H1 (cell line): ENCODE data around the gene CSNK2A3. TPM values are rescaled to one million over a fixed set of nuclear protein-coding genes. Genes with fewer than 3 reads are reported as not detected.

Experiments
- CTCF ChIA-PET: fragments of 300-600 bp; sonication (Branson Sonifier 250); formaldehyde crosslinking; loops from one replicate; lab custom pipeline; 2021; ENCODE audit not compliant: partially characterized antibody; lab: Charles Lee
- POLR2A ChIA-PET: fragments of 300-600 bp; sonication (Branson Sonifier 250); formaldehyde crosslinking; loops from one replicate; lab custom pipeline; 2021; ENCODE audit warnings: inconsistent platforms; ENCODE audit not compliant: partially characterized antibody; lab: Charles Lee
- DNase-seq, 2 experiments: peaks; one replicate each; pipeline versions ENCODE4 v3.0.0 to v3.0.0-alpha.2; 2010 to 2022; ENCODE audit warnings: low spot score in 2 of 2, low read depth in 1 of 2, mixed read lengths in 1 of 2
- FAIRE-seq: peaks from 2 replicates; lab custom pipeline; 2011; peaks lifted over from hg19 to GRCh38; lab: Jason Lieb, UNC
- H2AFZ ChIP-seq: 2 replicates; pipeline ENCODE4 v1.8.1; 2012; ENCODE audit warnings: low read length, inconsistent platforms
- H2AK5ac ChIP-seq: 2 replicates; pipeline ENCODE4 v1.6.1; 2013; ENCODE audit warnings: low read depth, low read length
- H2BK120ac ChIP-seq: replicated peaks from 2 replicates; pipeline ENCODE3; 2013; ENCODE audit warnings: low read depth, low read length, inconsistent platforms
- H2BK12ac ChIP-seq: 2 replicates; pipeline ENCODE4 v1.6.1; 2013; ENCODE audit warnings: low read depth, low read length
- H2BK15ac ChIP-seq: 2 replicates; pipeline ENCODE4 v1.6.1; 2013; ENCODE audit warnings: low read length
- H2BK20ac ChIP-seq: 2 replicates; pipeline ENCODE4 v1.6.1; 2013; ENCODE audit warnings: low read length
- H2BK5ac ChIP-seq: 2 replicates; pipeline ENCODE4 v1.6.1; 2013; ENCODE audit warnings: low read depth, low read length
- H3K14ac ChIP-seq: 2 replicates; pipeline ENCODE4 v1.6.1; 2013; ENCODE audit warnings: inconsistent platforms; ENCODE audit not compliant: insufficient read length
- H3K18ac ChIP-seq: 2 replicates; pipeline ENCODE4 v1.6.1; 2013; ENCODE audit warnings: low read length; ENCODE audit errors: extremely low read depth
- H3K23ac ChIP-seq: 2 replicates; pipeline ENCODE4 v1.6.1; 2013; ENCODE audit warnings: inconsistent platforms; ENCODE audit not compliant: insufficient read length
- H3K23me2 ChIP-seq: 2 replicates; pipeline ENCODE4 v1.6.1; 2013; ENCODE audit warnings: low read depth, low read length
- H3K27ac ChIP-seq: 2 replicates; pipeline ENCODE4 v1.6.1; 2011; ENCODE audit warnings: low read depth, low read length, inconsistent platforms
- H3K27me3 ChIP-seq, 4 experiments: replicated peaks in 1 of 4; 1 replicate in 1 of 4; 2 replicates in 3 of 4; pipeline versions ENCODE4 v1.6.1 to v1.8.1; 2011 to 2013; ENCODE audit warnings: low read length in 3 of 4, mild to moderate bottlenecking in 3 of 4, inconsistent platforms in 2 of 4, mixed read lengths in 2 of 4, moderate library complexity in 1 of 4; ENCODE audit not compliant: control insufficient read depth in 3 of 4, insufficient read depth in 3 of 4; ENCODE audit errors: extremely low read depth in 1 of 4
- H3K36me3 ChIP-seq, 4 experiments: 2 replicates each; pipeline versions ENCODE4 v1.6.1 to v1.8.1; 2011 to 2013; ENCODE audit warnings: mild to moderate bottlenecking in 4 of 4, low read length in 3 of 4, moderate library complexity in 2 of 4, control low read depth in 1 of 4, inconsistent platforms in 1 of 4; ENCODE audit not compliant: insufficient read depth in 4 of 4, control insufficient read depth in 2 of 4
- H3K4ac ChIP-seq: replicated peaks from 2 replicates; pipeline ENCODE3; 2013; ENCODE audit warnings: low read length, low read depth, mixed read lengths, inconsistent platforms; ENCODE audit not compliant: insufficient read length
- H3K4me1 ChIP-seq, 4 experiments: replicated peaks in 1 of 4; 1 replicate in 1 of 4; 2 replicates in 3 of 4; pipeline versions ENCODE4 v1.6.1 to v1.8.1; 2011 to 2013; ENCODE audit warnings: low read length in 3 of 4, inconsistent platforms in 2 of 4, mixed read lengths in 1 of 4; ENCODE audit not compliant: insufficient read depth in 4 of 4, control insufficient read depth in 3 of 4
- H3K4me2 ChIP-seq, 2 experiments: 2 replicates each; pipeline versions ENCODE4 v1.6.1 to v1.8.1; 2011 to 2013; ENCODE audit warnings: low read depth in 2 of 2, low read length in 2 of 2, control low read depth in 1 of 2, inconsistent platforms in 1 of 2, mild to moderate bottlenecking in 1 of 2; ENCODE audit not compliant: insufficient read depth in 1 of 2
- H3K4me3 ChIP-seq, 4 experiments: fragments of 200-600, 300-600 bp in 1 of 4; sonication (generic), shearing (Covaris generic), sonication (Bioruptor Twin) in 1 of 4; 2 replicates each; pipeline versions ENCODE4 v1.5.1 to v1.8.1; 2011 to 2016; ENCODE audit warnings: low read length in 4 of 4, low read depth in 3 of 4, control low read depth in 2 of 4, inconsistent platforms in 2 of 4, mild to moderate bottlenecking in 2 of 4, mixed read lengths in 1 of 4, moderate library complexity in 1 of 4; ENCODE audit not compliant: insufficient read depth in 2 of 4; ENCODE audit errors: extremely low read depth in 1 of 4
- H3K56ac ChIP-seq: replicated peaks from 2 replicates; pipeline ENCODE3; 2013; ENCODE audit warnings: low read depth, mild to moderate bottlenecking, mixed read lengths, low read length, inconsistent platforms; ENCODE audit not compliant: insufficient read length
- H3K79me1 ChIP-seq: 2 replicates; pipeline ENCODE4 v1.6.1; 2013; ENCODE audit warnings: low read depth, low read length, control low read depth
- H3K79me2 ChIP-seq, 2 experiments: 2 replicates each; pipeline versions ENCODE4 v1.6.1 to v1.8.1; 2012 to 2013; ENCODE audit warnings: low read length in 2 of 2, mild to moderate bottlenecking in 2 of 2, inconsistent platforms in 1 of 2; ENCODE audit not compliant: insufficient read depth in 2 of 2, control insufficient read depth in 1 of 2
- H3K9ac ChIP-seq, 4 experiments: replicated peaks in 1 of 4; 1 replicate in 1 of 4; 2 replicates in 3 of 4; pipeline versions ENCODE4 v1.6.1 to v1.8.1; 2011 to 2013; ENCODE audit warnings: low read depth in 3 of 4, low read length in 3 of 4, control low read depth in 2 of 4, mild to moderate bottlenecking in 2 of 4, moderate library complexity in 2 of 4, inconsistent platforms in 1 of 4; ENCODE audit errors: extremely low read depth in 1 of 4
- H3K9me3 ChIP-seq, 2 experiments: 2 replicates each; pipeline versions ENCODE4 v1.6.1 to v1.8.1; 2012 to 2013; ENCODE audit warnings: mild to moderate bottlenecking in 2 of 2, moderate library complexity in 2 of 2, control low read depth in 1 of 2, inconsistent platforms in 1 of 2, low read depth in 1 of 2, low read length in 1 of 2, mixed read lengths in 1 of 2; ENCODE audit not compliant: insufficient read depth in 2 of 2
- H4K20me1 ChIP-seq, 2 experiments: replicated peaks in 1 of 2; 2 replicates each; pipeline versions ENCODE3 to v1.8.1; 2011 to 2013; ENCODE audit warnings: inconsistent platforms in 2 of 2, low read length in 2 of 2, mild to moderate bottlenecking in 1 of 2; ENCODE audit not compliant: insufficient read depth in 2 of 2, control insufficient read depth in 1 of 2
- H4K5ac ChIP-seq: 2 replicates; pipeline ENCODE4 v1.6.1; 2013; ENCODE audit warnings: low read length, low read depth, mixed read lengths, inconsistent platforms; ENCODE audit not compliant: insufficient read length
- H4K8ac ChIP-seq: 2 replicates; pipeline ENCODE4 v1.8.0; 2013; ENCODE audit warnings: mild to moderate bottlenecking, moderate library complexity, low read length, inconsistent platforms; ENCODE audit not compliant: insufficient read depth; ENCODE audit errors: extremely low read depth
- H4K91ac ChIP-seq: replicated peaks from 2 replicates; pipeline ENCODE3; 2013; ENCODE audit warnings: low read length, mixed read lengths, inconsistent platforms; ENCODE audit not compliant: insufficient read length
- CBX5 ChIP-seq: fragments of 300-800, 300-1000 bp; sonication (generic); IDR thresholded peaks from 2 replicates; pipeline ENCODE4 v1.7.1; 2016; ENCODE audit warnings: antibody characterized with exemption, low read length, low read depth
- CHD2 ChIP-seq: IDR thresholded peaks from 2 replicates; pipeline ENCODE4 v1.6.1; 2012; ENCODE audit warnings: low read length, improper control_type of control experiment
- KDM1A ChIP-seq: fragments of 200-600, 300-600 bp; sonication (generic); IDR thresholded peaks from 2 replicates; pipeline ENCODE4 v1.7.1; 2016; ENCODE audit warnings: mild to moderate bottlenecking, low read length, borderline replicate concordance
- KDM4A ChIP-seq: IDR thresholded peaks from one replicate; pipeline ENCODE4 v1.7.1; 2012; ENCODE audit warnings: low read depth, mild to moderate bottlenecking, moderate library complexity, low read length, inconsistent platforms; ENCODE audit not compliant: severe bottlenecking
- SAP30 ChIP-seq: fragments of 300-600 bp; sonication (generic); IDR thresholded peaks from 2 replicates; pipeline ENCODE4 v1.7.1; 2012; ENCODE audit warnings: low read length, moderate library complexity, mild to moderate bottlenecking, inconsistent platforms; ENCODE audit not compliant: insufficient read depth, insufficient replicate concordance
- WGBS, 2 experiments: shearing (Covaris generic) in 1 of 2; methylation state at CpG; one replicate each; pipeline versions ENCODE4 v1.1.6 to v1.1.7; 2013 to 2015; ENCODE audit warnings: low lambda C conversion rate in 2 of 2, mixed read lengths in 2 of 2, inconsistent platforms in 1 of 2, low coverage in 1 of 2, missing lambda C conversion rate in 1 of 2; ENCODE audit not compliant: insufficient replicate concordance in 2 of 2, insufficient coverage in 1 of 2, insufficient read length in 1 of 2; ENCODE audit errors: extremely low coverage in 1 of 2, missing lambda C conversion rate in 1 of 2; 5-methylcytosine and 5-hydroxymethylcytosine counted together
- polyA plus RNA-seq, 7 experiments: library from polyadenylated mRNA; depleted of rRNA in 3 of 7; stranded (reverse) in 5 of 7; unstranded in 2 of 7; fragments of >200 nt in 5 of 7; fragments of 200-250 nt in 2 of 7; gene quantifications; 1 replicate in 5 of 7; 2 replicates in 1 of 7; 4 replicates in 1 of 7; pipeline versions ENCODE4 v1.2.1 to v1.2.3, GENCODE V29; 2011 to 2013; ENCODE audit warnings: missing spikeins in 2 of 7, mixed read lengths in 2 of 7
- total RNA-seq: library from RNA; stranded (reverse); fragmentation: NEBNext Ultra II Directional; extraction: Animal tissue kit (Norgen Biotek cat#: 25700); gene quantifications from 2 replicates; pipeline ENCODE4 v1.2.1, GENCODE V29; 2021

CSNK2A3 gene
- total and polyA plus RNA-seq, 2 of the 8 experiments (the other 6 are each of a cell fraction or from before 2014, with no cell fraction given), result 0.69 to 1.0 TPM

DNA sequence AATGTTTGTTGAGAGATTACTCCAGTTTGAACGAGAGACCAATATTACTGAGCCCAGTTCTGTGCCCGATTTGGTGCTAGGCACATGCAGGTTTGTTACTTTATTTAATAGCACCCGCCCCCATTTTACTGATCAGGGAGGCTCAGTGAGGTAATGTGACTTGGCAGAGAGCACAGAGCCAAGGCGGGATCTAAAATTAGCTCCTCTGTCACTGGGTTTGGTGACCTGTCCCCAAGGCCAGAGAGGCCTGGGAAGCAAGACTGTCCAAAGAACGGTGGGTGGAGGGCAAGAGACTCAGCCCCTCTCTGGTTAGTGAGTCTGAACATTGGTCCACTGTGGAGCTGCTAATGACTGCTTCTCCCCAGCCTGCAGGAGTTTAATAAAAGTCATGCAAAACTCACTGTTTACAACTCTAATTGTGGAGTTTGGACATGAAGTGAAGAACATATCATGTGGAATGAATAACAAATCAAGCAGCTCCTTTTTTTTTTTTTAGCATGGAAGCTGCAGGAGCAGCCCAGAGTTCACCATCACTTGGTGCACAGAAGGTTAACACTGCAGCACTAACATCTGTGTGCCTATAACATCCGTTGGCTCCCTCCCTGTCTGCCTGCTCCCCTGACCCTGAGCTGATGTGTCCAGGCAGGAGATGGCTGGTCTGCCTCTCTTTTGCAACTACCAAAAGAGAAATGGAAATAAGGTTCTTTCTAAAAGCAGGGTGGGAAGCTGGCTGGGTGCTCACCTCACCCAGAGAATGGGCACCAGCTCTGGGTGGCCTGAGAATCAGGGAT, 39.0 kb downstream of the CSNK2A3 start:
- no peaks in the 10 kb centered on the region for H3K79me2 ChIP-seq
- H4K8ac ChIP-seq, result no peak overlapping the region
- no peak for FAIRE-seq
- no peak overlapping the region for H2BK5ac ChIP-seq
- H3K14ac ChIP-seq, result no peak overlapping the region
- no peak for TF ChIP-seq SAP30
- TF ChIP-seq KDM4A, result no peak
- no peak for TF ChIP-seq CHD2
- no peak for TF ChIP-seq KDM1A
- TF ChIP-seq CBX5, result no peak
- H4K91ac ChIP-seq, result no peak overlapping the region
- H3K79me1 ChIP-seq, result no peaks in the 10 kb centered on the region
- no peak overlapping the region for H3K4ac ChIP-seq
- no peak overlapping the region for H3K9ac ChIP-seq
- no peaks in the 10 kb centered on the region for H3K4me1 ChIP-seq
- no peak overlapping the region for H2BK12ac ChIP-seq
- H3K18ac ChIP-seq, result no peak overlapping the region
- H3K27me3 ChIP-seq, result 0 out of 7 replicates have a peak, but pooled peaks cover 0 to 2% (median 0%) of the 10 kb centered on the region in 4 experiments
- no peaks in the 10 kb centered on the region for H3K9me3 ChIP-seq
- POLR2A ChIA-PET, result no interaction called here
- H3K27ac ChIP-seq, result no peak overlapping the region
- no peak overlapping the region for H2AK5ac ChIP-seq
- H4K20me1 ChIP-seq, result no peaks in the 10 kb centered on the region
- 86% methylated on average over 6 of the region's 6 CpGs; no CpG with 5 or more reads in 1 of the 2 experiments for WGBS, 2 experiments
- H4K5ac ChIP-seq, result no peak overlapping the region
- H2BK15ac ChIP-seq, result no peak overlapping the region
- H3K56ac ChIP-seq, result no peak overlapping the region
- no peak overlapping the region for H3K4me3 ChIP-seq
- no peak overlapping the region for H2BK20ac ChIP-seq
- no peak overlapping the region for H3K4me2 ChIP-seq
- DNase-seq, result no peak
- H2AFZ ChIP-seq, result no peak overlapping the region
- CTCF ChIA-PET, result interaction anchor here (0.6 to 3.1 kb wide), 11 partner anchors 9 to 287 kb away, joined by 3 to 12 read pairs (median 3); no protein-coding TSS in a partner anchor
- H2BK120ac ChIP-seq, result no peak overlapping the region
- H3K23me2 ChIP-seq, result no peaks in the 10 kb centered on the region
- no peaks in the 10 kb centered on the region for H3K36me3 ChIP-seq
- H3K23ac ChIP-seq, result no peak overlapping the region
